HCT116 (cell line): ENCODE data around the gene WNK2. TPM values are rescaled to one million over a fixed set of nuclear protein-coding genes. Genes with fewer than 3 reads are reported as not detected.

Experiments used
- ATAC-seq: fragments of 200-7000 bp; cut with Tn5 transposase; 2 replicates; pipeline ENCODE4 v1.9.1; 2020; ENCODE audit warnings: mild to moderate bottlenecking, moderate library complexity
- BruUV-seq: library from RNA; stranded (reverse); fragments of 400-500 nt; replicated peaks from 2 replicates; lab custom pipeline; 2021; lab: Mats Ljungman, UMichigan
- CTCF ChIA-PET: fragments of 300-600 bp; sonication (Branson Sonifier 250); formaldehyde crosslinking; loops from one replicate; lab custom pipeline; 2021; ENCODE audit warnings: antibody characterized with exemption; lab: Charles Lee
- POLR2A ChIA-PET: fragments of 300-600, 350-600 bp; sonication (Branson Sonifier 250); formaldehyde crosslinking; loops from one replicate; lab custom pipeline; 2021; ENCODE audit warnings: antibody characterized with exemption; lab: Charles Lee
- RAD21 ChIA-PET, 2 experiments: fragments of 300-600 bp; sonication (Branson Sonifier 250); formaldehyde crosslinking; loops; one replicate each; lab custom pipeline; 2023; ENCODE audit warnings: low total read pairs in 2 of 2; ENCODE audit not compliant: uncharacterized antibody in 2 of 2, unreplicated experiment in 2 of 2, low non-redundant PET in 1 of 2; lab: Charles Lee
- DNase-seq: peaks from one replicate; pipeline ENCODE4 v3.0.0-alpha.2; 2010; ENCODE audit warnings: low read depth, low spot score
- H2AFZ ChIP-seq: fragments of 200-600 bp; shearing (Covaris generic), sonication (generic); 2 replicates; pipeline ENCODE4 v1.6.1; 2017; ENCODE audit warnings: low read depth, mixed run types, mixed read lengths, antibody characterized with exemption, low read length; ENCODE audit not compliant: poor library complexity, severe bottlenecking
- H3K27ac ChIP-seq: 2 replicates; pipeline ENCODE4 v1.5.1; 2012; ENCODE audit warnings: low read depth, low read length
- H3K27me3 ChIP-seq: fragments of 200-600 bp; sonication (generic); 2 replicates; pipeline ENCODE4 v1.6.1; 2016; ENCODE audit warnings: mixed run types, low read length, mixed read lengths; ENCODE audit not compliant: insufficient read depth
- H3K36me3 ChIP-seq, 2 experiments: fragments of 200-500 bp in 1 of 2; fragments of 200-600 bp in 1 of 2; sonication (Bioruptor generic) in 1 of 2; sonication (generic) in 1 of 2; 2 replicates each; pipeline versions ENCODE4 v1.5.1 to v1.6.1; 2014 to 2016; ENCODE audit warnings: low read length in 2 of 2, inconsistent platforms in 1 of 2, mixed read lengths in 1 of 2, mixed run types in 1 of 2; ENCODE audit not compliant: insufficient read depth in 2 of 2, control insufficient read depth in 1 of 2
- H3K4me1 ChIP-seq, 2 experiments: fragments of 200-600 bp in 1 of 2; sonication (generic) in 1 of 2; 2 replicates each; pipeline versions ENCODE4 v1.5.1 to v1.6.1; 2012 to 2017; ENCODE audit warnings: low read length in 2 of 2, inconsistent platforms in 1 of 2, mild to moderate bottlenecking in 1 of 2, mixed read lengths in 1 of 2, mixed run types in 1 of 2, moderate library complexity in 1 of 2; ENCODE audit not compliant: insufficient read depth in 2 of 2, control insufficient read depth in 1 of 2
- H3K4me2 ChIP-seq: fragments of 200-600 bp; sonication (generic); 2 replicates; pipeline ENCODE4 v1.6.1; 2017; ENCODE audit warnings: mixed run types, low read length, mixed read lengths
- H3K4me3 ChIP-seq, 2 experiments: fragments of 200-600 bp in 1 of 2; sonication (generic) in 1 of 2; replicated peaks in 1 of 2; 2 replicates each; pipeline ENCODE4 v1.5.1; 2011 to 2016; ENCODE audit warnings: low read length in 2 of 2, control low read depth in 1 of 2, low read depth in 1 of 2, mild to moderate bottlenecking in 1 of 2, mixed read lengths in 1 of 2, mixed run types in 1 of 2
- H3K79me2 ChIP-seq: fragments of 200-600 bp; sonication (generic); 2 replicates; pipeline ENCODE4 v1.6.1; 2017; ENCODE audit warnings: mild to moderate bottlenecking, mixed run types, low read length, moderate library complexity, mixed read lengths; ENCODE audit not compliant: insufficient read depth
- H3K9ac ChIP-seq: fragments of 200-600 bp; sonication (generic); 2 replicates; pipeline ENCODE4 v1.6.1; 2016; ENCODE audit warnings: low read length, mixed read lengths
- H3K9me2 ChIP-seq: fragments of 200-600 bp; sonication (generic), shearing (Covaris generic); 2 replicates; pipeline ENCODE4 v1.6.1; 2017; ENCODE audit warnings: mixed run types, mild to moderate bottlenecking, moderate library complexity; ENCODE audit not compliant: insufficient read depth
- H3K9me3 ChIP-seq, 2 experiments: fragments of 200-500 bp in 1 of 2; fragments of 200-600 bp in 1 of 2; sonication (Bioruptor generic) in 1 of 2; sonication (generic) in 1 of 2; 2 replicates each; pipeline ENCODE4 v1.6.1; 2014 to 2017; ENCODE audit warnings: low read length in 2 of 2, mixed read lengths in 2 of 2, inconsistent platforms in 1 of 2, low read depth in 1 of 2, mild to moderate bottlenecking in 1 of 2, mixed run types in 1 of 2, moderate library complexity in 1 of 2; ENCODE audit not compliant: control insufficient read depth in 1 of 2, insufficient read depth in 1 of 2
- H4K20me1 ChIP-seq: fragments of 200-600 bp; sonication (generic), shearing (Covaris generic); 2 replicates; pipeline ENCODE4 v1.6.1; 2017; ENCODE audit warnings: mixed run types, mild to moderate bottlenecking, moderate library complexity; ENCODE audit not compliant: insufficient read depth
- CBX3 ChIP-seq: IDR thresholded peaks from 2 replicates; pipeline ENCODE4 v1.6.1; 2012; ENCODE audit warnings: low read depth
- CEBPB ChIP-seq: IDR thresholded peaks from 2 replicates; pipeline ENCODE4 v1.6.1; 2012; ENCODE audit warnings: low read depth
- EZH2phosphoT487 ChIP-seq: fragments of 200-600 bp; IDR thresholded peaks from 2 replicates; pipeline ENCODE4 v1.6.1; 2018; ENCODE audit warnings: antibody characterized with exemption, borderline replicate concordance
- POLR2A ChIP-seq: IDR thresholded peaks from 2 replicates; pipeline ENCODE4 v1.7.0; 2011; ENCODE audit warnings: borderline replicate concordance; ENCODE audit not compliant: insufficient read depth, insufficient read length; ENCODE audit errors: extremely low read depth
- POLR2AphosphoS5 ChIP-seq: IDR thresholded peaks from 2 replicates; pipeline ENCODE4 v1.6.1; 2011; ENCODE audit warnings: mild to moderate bottlenecking, low read depth, low read length, moderate library complexity
- RAD21 ChIP-seq: IDR thresholded peaks from 2 replicates; pipeline ENCODE4 v1.6.1; 2012; ENCODE audit warnings: low read depth, mild to moderate bottlenecking
- SRF ChIP-seq: IDR thresholded peaks from 2 replicates; pipeline ENCODE4 v1.6.1; 2012; ENCODE audit warnings: low read depth
- YY1 ChIP-seq: IDR thresholded peaks from 2 replicates; pipeline ENCODE4 v1.6.1; 2011; ENCODE audit warnings: low read length, low read depth, moderate library complexity, mild to moderate bottlenecking; ENCODE audit not compliant: insufficient replicate concordance; ENCODE audit errors: extremely low read depth
- ZFX ChIP-seq: fragments of 450-650 bp; IDR thresholded peaks from 2 replicates; pipeline ENCODE4 v1.6.1; 2017
- intact Hi-C: fragments of 100-400 bp; cut with micrococcal nuclease; formaldehyde crosslinking; loops from 2 replicates; pipeline ENCODE4 v1.10.0; 2022
- total RNA-seq: library from RNA; stranded (reverse); gene quantifications from one replicate; pipeline ENCODE4 v1.2.1, GENCODE V29; 2021; ENCODE audit not compliant: unreplicated experiment
- TF ChIP-seq, protein P1 (sequence below): IDR thresholded peaks from 2 replicates; pipeline ENCODE4 v1.6.1; 2012
- TF ChIP-seq, protein P2 (sequence below): IDR thresholded peaks from 2 replicates; pipeline ENCODE4 v1.6.1; 2011; ENCODE audit warnings: mild to moderate bottlenecking, low read length, moderate library complexity; ENCODE audit not compliant: insufficient replicate concordance; ENCODE audit errors: extremely low read depth

WNK2 gene
- total RNA-seq, 1 experiment from 2014 or later: 24.4 TPM

DNA sequence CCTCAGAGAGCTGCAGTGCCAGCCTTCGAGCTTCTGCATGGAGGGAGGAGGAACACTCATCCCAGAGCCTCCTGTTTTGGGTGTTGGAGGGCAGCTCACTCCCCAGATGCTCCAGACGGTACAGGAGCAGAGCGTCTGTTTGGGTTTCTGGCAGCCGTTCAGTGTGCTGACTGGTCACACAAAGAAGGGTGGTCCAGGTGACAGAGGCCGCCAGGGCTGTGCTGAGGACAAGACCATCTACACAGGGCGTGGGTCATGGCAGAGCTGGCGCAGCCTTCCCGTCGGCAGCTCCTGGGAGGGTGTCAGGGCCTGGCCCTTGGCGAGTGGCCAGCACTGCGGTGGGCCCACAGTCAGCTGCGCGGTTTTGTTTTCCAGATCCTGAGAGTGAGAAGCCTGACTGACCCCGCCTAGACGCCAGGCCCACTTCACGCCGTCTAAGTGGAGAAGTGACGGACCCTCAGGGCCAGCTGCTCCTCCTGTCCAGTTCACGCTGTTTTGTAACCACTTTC is 136.1 kb downstream of the WNK2 start:
- DNase-seq (no peak), ATAC-seq (no peak)
- ChIA-PET RAD21 (no interaction called here), POLR2A (no interaction called here), CTCF (no interaction called here)
- Histone ChIP-seq H2AFZ (no peak overlapping the region), H3K4me1 (no peaks in the 10 kb centered on the region), H3K79me2 (no peaks in the 10 kb centered on the region), H3K9ac (no peak overlapping the region), H3K9me2 (no peaks in the 10 kb centered on the region), H3K36me3 (no peaks in the 10 kb centered on the region), H3K4me3 (no peak overlapping the region), H3K4me2 (no peak overlapping the region), H3K9me3 (no peaks in the 10 kb centered on the region), H3K27ac (no peak overlapping the region), H3K27me3 (no peaks in the 10 kb centered on the region), H4K20me1 (no peaks in the 10 kb centered on the region)
- no TSS peak for BruUV-seq
- intact Hi-C loops: no loop called here
- TF ChIP-seq POLR2A (no peak), RAD21 (no peak), CBX3 (no peak), POLR2AphosphoS5 (no peak), CEBPB (no peak), YY1 (no peak)

DNA sequence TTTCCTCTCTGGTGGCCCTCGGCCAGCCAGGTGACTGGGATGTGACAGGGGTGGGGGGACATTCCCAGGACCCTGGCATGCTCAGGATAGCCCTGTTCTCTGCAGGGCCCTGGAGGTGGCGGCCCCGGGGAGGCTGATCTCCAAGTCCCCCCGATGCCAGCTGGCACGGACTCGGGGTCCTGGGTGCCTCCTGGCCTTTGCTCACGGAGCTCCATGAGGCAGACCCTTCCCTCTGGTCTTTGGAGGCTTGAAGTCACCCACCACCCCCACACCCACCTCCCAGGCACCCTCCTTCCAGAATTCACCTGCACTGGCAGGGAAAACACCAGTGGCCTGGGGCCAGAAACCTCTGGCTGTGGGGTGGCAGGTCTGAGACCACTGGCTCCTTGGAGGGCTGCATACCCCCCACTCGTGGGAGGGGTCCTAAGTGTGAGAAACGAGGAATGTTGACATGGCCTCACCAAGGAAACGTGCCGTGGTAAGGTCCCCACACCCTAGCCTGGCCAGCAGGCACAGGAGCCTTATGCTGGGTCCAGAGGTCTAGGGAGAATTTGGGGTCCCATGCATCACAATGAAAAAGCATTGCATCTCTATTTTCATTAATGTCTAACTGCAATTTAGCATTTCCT is 136.8 kb downstream of the WNK2 start:
- ChIA-PET RAD21 (no interaction called here), POLR2A (no interaction called here), CTCF (no interaction called here)
- Histone ChIP-seq H3K27me3 (no peaks in the 10 kb centered on the region), H3K9me2 (no peaks in the 10 kb centered on the region), H3K4me3 (no peak overlapping the region), H3K4me2 (no peak overlapping the region), H3K9me3 (no peaks in the 10 kb centered on the region), H3K4me1 (no peaks in the 10 kb centered on the region), H4K20me1 (no peaks in the 10 kb centered on the region), H3K79me2 (no peaks in the 10 kb centered on the region), H3K27ac (no peak overlapping the region), H2AFZ (no peak overlapping the region), H3K9ac (no peak overlapping the region), H3K36me3 (no peaks in the 10 kb centered on the region)
- intact Hi-C loops: no loop called here
- no peak for TF ChIP-seq EZH2phosphoT487
- no peak for TF ChIP-seq CBX3
- no peak for TF ChIP-seq SRF
- TF ChIP-seq ZFX: no peak
- no peak for TF ChIP-seq CEBPB
- TF ChIP-seq, protein P1, sequence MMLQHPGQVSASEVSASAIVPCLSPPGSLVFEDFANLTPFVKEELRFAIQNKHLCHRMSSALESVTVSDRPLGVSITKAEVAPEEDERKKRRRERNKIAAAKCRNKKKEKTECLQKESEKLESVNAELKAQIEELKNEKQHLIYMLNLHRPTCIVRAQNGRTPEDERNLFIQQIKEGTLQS: no peak
- TF ChIP-seq, protein P2, sequence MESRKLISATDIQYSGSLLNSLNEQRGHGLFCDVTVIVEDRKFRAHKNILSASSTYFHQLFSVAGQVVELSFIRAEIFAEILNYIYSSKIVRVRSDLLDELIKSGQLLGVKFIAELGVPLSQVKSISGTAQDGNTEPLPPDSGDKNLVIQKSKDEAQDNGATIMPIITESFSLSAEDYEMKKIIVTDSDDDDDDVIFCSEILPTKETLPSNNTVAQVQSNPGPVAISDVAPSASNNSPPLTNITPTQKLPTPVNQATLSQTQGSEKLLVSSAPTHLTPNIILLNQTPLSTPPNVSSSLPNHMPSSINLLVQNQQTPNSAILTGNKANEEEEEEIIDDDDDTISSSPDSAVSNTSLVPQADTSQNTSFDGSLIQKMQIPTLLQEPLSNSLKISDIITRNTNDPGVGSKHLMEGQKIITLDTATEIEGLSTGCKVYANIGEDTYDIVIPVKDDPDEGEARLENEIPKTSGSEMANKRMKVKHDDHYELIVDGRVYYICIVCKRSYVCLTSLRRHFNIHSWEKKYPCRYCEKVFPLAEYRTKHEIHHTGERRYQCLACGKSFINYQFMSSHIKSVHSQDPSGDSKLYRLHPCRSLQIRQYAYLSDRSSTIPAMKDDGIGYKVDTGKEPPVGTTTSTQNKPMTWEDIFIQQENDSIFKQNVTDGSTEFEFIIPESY: no peak
- no TSS peak for BruUV-seq
- DNase-seq (no peak), ATAC-seq (no peak)
